ENCODE measurements around the gene CHDH. TPM values are rescaled to one million over a fixed set of nuclear protein-coding genes. Genes with fewer than 3 reads are reported as not detected.

CHDH gene
- total and polyA plus RNA-seq, 8 donors: 9.3 to 28.2 (median 18.5) TPM

- no peak overlapping the region for H3K4me3 ChIP-seq
- WGBS, 2 donors: 92 to 94% methylated on average over 7 of the region's 7 CpGs
- intact Hi-C loops (cut with DNase I): no loop called here
- TF ChIP-seq CTCF (IDR thresholded peaks at IDR 0.05): no peak
- no peak for ATAC-seq
- no peaks in the 10 kb centered on the region for H3K36me3 ChIP-seq
- no peaks in the 10 kb centered on the region for H3K4me1 ChIP-seq
- no peaks in the 10 kb centered on the region for H3K27me3 ChIP-seq
- no peaks in the 10 kb centered on the region for H3K9me3 ChIP-seq
- no peak for FAIRE-seq
- no peak for DNase-seq
- H3K27ac ChIP-seq: no peak overlapping the region
These were observed 82.9 kb downstream of the CHDH start for GRCh38 chr3:53763353-53763752.

Other genes starting within 250 kb of the CHDH start
- gene IL17RB, start 149 bp upstream of the CHDH start, total RNA-seq: 10 to 100 TPM in 1 of 6 donors, 1 to 10 TPM in 5; 4.0 to 12.7 (median 6.2) TPM
- 10 to 100 TPM; 15.5 to 18.8 TPM for gene IL17RB, start 149 bp upstream of the CHDH start, polyA plus RNA-seq
- gene ACTR8, start 35.7 kb upstream of the CHDH start, total RNA-seq: 10 to 100 TPM in 5 of 6 donors, 1 to 10 TPM in 1; 9.5 to 19.2 (median 14.5) TPM
- 10 to 100 TPM; 12.2 to 12.5 TPM for gene ACTR8, start 35.7 kb upstream of the CHDH start, polyA plus RNA-seq
- 10 to 100 TPM; 16.0 to 31.8 (median 25.9) TPM for gene SELENOK, start 45.4 kb upstream of the CHDH start, total RNA-seq
- gene SELENOK, start 45.4 kb upstream of the CHDH start, polyA plus RNA-seq: 10 to 100 TPM; 48.3 to 63.6 TPM